ENCODE results near the gene TCF23. TPM values are rescaled to one million over a fixed set of nuclear protein-coding genes. Genes with fewer than 3 reads are reported as not detected.

TCF23 gene
- total and polyA plus RNA-seq, 12 donors: 0.05 to 0.21 (median 0.08) TPM; not detected in 2

DNA sequence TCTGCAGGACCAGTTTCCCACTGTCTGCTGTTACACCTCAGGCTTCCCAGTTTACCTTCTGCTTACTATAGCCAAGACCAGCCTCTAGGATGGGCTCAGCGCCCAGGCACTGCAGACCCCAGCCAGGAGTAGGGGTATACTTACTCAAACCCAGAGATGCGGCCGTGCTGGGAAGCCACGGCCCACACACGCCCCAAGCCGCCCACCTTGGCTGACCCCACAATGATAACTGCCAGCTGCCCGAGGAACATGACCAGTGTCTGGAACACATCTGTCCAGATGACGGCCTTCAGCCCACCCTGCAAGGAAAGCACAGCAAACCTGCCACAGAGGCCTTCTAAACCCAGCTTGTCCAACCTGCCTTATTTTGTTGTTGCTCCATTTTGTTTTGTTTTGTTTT lies 56.4 kb downstream of the TCF23 start:
- peaks cover 0 to 97% (median 20%) of the 10 kb centered on the region in 9 donors for H3K36me3 ChIP-seq
- no peak for ATAC-seq
- 74 to 77% methylated on average over 8 of the region's 8 CpGs for WGBS, 2 donors

DNA sequence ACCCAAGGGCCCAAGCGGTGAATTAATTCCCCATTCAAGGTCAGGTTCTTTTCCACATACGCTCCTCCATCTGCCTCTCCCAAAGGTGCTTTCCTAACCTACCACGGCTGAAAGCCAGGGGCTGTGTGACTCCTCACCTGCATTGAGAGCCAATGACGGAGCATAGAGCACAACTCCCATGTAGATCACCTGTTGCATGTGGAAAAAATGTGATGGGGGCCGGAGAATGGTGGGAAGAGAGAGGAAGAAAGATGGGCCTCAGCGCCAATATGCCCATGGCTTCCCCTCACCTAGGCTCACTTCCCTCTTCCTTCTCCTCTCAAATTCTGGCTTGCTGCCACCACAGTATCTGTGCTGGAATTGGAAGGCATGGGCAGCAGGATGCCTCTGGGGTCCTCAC lies 57.5 kb downstream of the TCF23 start:
- H3K9me3 ChIP-seq: no peaks in the 10 kb centered on the region
- H3K4me1 ChIP-seq: peaks cover 0 to 6% (median 5%) of the 10 kb centered on the region in 9 donors
- H3K27ac ChIP-seq: no peak overlapping the region
- peaks cover 0 to 87% (median 19%) of the 10 kb centered on the region in 9 donors for H3K36me3 ChIP-seq
- no peaks in the 10 kb centered on the region for H3K27me3 ChIP-seq
- 96 to 97% methylated on average over 6 of the region's 6 CpGs for WGBS, 2 donors
- no peak overlapping the region for H3K4me3 ChIP-seq
- TF ChIP-seq, protein P1, sequence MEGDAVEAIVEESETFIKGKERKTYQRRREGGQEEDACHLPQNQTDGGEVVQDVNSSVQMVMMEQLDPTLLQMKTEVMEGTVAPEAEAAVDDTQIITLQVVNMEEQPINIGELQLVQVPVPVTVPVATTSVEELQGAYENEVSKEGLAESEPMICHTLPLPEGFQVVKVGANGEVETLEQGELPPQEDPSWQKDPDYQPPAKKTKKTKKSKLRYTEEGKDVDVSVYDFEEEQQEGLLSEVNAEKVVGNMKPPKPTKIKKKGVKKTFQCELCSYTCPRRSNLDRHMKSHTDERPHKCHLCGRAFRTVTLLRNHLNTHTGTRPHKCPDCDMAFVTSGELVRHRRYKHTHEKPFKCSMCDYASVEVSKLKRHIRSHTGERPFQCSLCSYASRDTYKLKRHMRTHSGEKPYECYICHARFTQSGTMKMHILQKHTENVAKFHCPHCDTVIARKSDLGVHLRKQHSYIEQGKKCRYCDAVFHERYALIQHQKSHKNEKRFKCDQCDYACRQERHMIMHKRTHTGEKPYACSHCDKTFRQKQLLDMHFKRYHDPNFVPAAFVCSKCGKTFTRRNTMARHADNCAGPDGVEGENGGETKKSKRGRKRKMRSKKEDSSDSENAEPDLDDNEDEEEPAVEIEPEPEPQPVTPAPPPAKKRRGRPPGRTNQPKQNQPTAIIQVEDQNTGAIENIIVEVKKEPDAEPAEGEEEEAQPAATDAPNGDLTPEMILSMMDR (IDR thresholded peaks at IDR 0.05): no peak
- DNase-seq: no peak
- intact Hi-C loops (cut with DNase I): loop anchor here in 4 of 10 donors (5.0 to 10.0 kb wide), 4 partner anchors 109 to 422 kb away; partner anchors contain the start of genes CENPA (in 1 of the 4) and MAPRE3 (in 1 of the 4)
- ATAC-seq: no peak

More for the DNA sequence above, 56.4 kb downstream of the TCF23 start:
- Histone ChIP-seq H3K4me3 (no peak overlapping the region), H3K4me1 (no peaks in the 10 kb centered on the region), H3K27ac (no peak overlapping the region), H3K27me3 (no peaks in the 10 kb centered on the region), H3K9me3 (no peaks in the 10 kb centered on the region)
- no peak for DNase-seq
- intact Hi-C loops (cut with DNase I): loop anchor here in 4 of 10 donors (5.0 to 10.0 kb wide), 4 partner anchors 108 to 420 kb away; partner anchors contain the start of genes CENPA (in 1 of the 4) and MAPRE3 (in 1 of the 4)
- TF ChIP-seq, protein P1 (IDR thresholded peaks at IDR 0.05): no peak

Other genes with a start within 250 kb of the TCF23 start
- gene MAPRE3, start 178.4 kb upstream of the TCF23 start, total RNA-seq: 10 to 100 TPM; 34.9 to 62.0 (median 47.2) TPM
- 10 to 100 TPM; 23.0 to 68.8 TPM for gene MAPRE3, start 178.4 kb upstream of the TCF23 start, polyA plus RNA-seq
- gene TMEM214, start 116.0 kb upstream of the TCF23 start, total RNA-seq: 10 to 100 TPM; 24.7 to 53.4 (median 28.0) TPM
- 10 to 100 TPM; 41.5 to 48.6 TPM for gene TMEM214, start 116.0 kb upstream of the TCF23 start, polyA plus RNA-seq
- 10 to 100 TPM in 6 of 10 donors, 1 to 10 TPM in 4; 7.9 to 16.8 (median 11.7) TPM for gene AGBL5, start 97.3 kb upstream of the TCF23 start, total RNA-seq
- gene AGBL5, start 97.3 kb upstream of the TCF23 start, polyA plus RNA-seq: 1 to 10 TPM; 4.2 to 6.5 TPM
- gene OST4, start 77.3 kb upstream of the TCF23 start, total RNA-seq: 100 to 1,000 TPM; 342 to 457 (median 388) TPM
- gene OST4, start 77.3 kb upstream of the TCF23 start, polyA plus RNA-seq: 100 to 1,000 TPM; 336 to 456 TPM
- gene EMILIN1, start 70.4 kb upstream of the TCF23 start, total RNA-seq: 10 to 100 TPM in 7 of 10 donors, 1 to 10 TPM in 3; 6.8 to 53.2 (median 12.2) TPM
- gene EMILIN1, start 70.4 kb upstream of the TCF23 start, polyA plus RNA-seq: 10 to 100 TPM; 40.8 to 41.0 TPM
- gene KHK, start 62.2 kb upstream of the TCF23 start, total RNA-seq: 1 to 10 TPM in 9 of 10 donors, under 1 TPM in 1; 0.32 to 4.6 (median 2.3) TPM
- 1 to 10 TPM; 2.2 TPM for gene KHK, start 62.2 kb upstream of the TCF23 start, polyA plus RNA-seq
- 1 to 10 TPM in 3 of 10 donors, under 1 TPM in 7; 0.21 to 1.2 (median 0.68) TPM for gene CGREF1, start 29.9 kb upstream of the TCF23 start, total RNA-seq
- gene CGREF1, start 29.9 kb upstream of the TCF23 start, polyA plus RNA-seq: under 1 TPM; 0.57 to 0.73 TPM
- 1 to 10 TPM in 9 of 10 donors, under 1 TPM in 1; 0.81 to 3.5 (median 2.5) TPM for gene ABHD1, start 25.2 kb upstream of the TCF23 start, total RNA-seq
- gene ABHD1, start 25.2 kb upstream of the TCF23 start, polyA plus RNA-seq: 10 to 100 TPM in 1 of 2 donors, under 1 TPM in 1; 0.29 to 12.1 TPM
- gene PREB, start 14.4 kb upstream of the TCF23 start, total RNA-seq: 10 to 100 TPM; 41.6 to 57.2 (median 48.7) TPM
- gene PREB, start 14.4 kb upstream of the TCF23 start, polyA plus RNA-seq: 10 to 100 TPM; 60.9 to 73.7 TPM
- not detected for gene PRR30, start 9.6 kb upstream of the TCF23 start, total RNA-seq
- gene PRR30, start 9.6 kb upstream of the TCF23 start, polyA plus RNA-seq: not detected
- gene ATRAID, start 63.0 kb downstream of the TCF23 start, total RNA-seq: 100 to 1,000 TPM; 116 to 162 (median 129) TPM
- gene ATRAID, start 63.0 kb downstream of the TCF23 start, polyA plus RNA-seq: 100 to 1,000 TPM; 140 to 144 TPM
- gene SLC5A6, start 63.3 kb downstream of the TCF23 start, total RNA-seq: 10 to 100 TPM in 3 of 10 donors, 1 to 10 TPM in 7; 5.3 to 17.0 (median 8.8) TPM
- 10 to 100 TPM in 1 of 2 donors, 1 to 10 TPM in 1; 9.3 to 20.5 TPM for gene SLC5A6, start 63.3 kb downstream of the TCF23 start, polyA plus RNA-seq
- 10 to 100 TPM in 1 of 10 donors, 1 to 10 TPM in 9; 6.1 to 10.6 (median 7.2) TPM for gene CAD, start 68.4 kb downstream of the TCF23 start, total RNA-seq
- 1 to 10 TPM; 8.3 to 8.6 TPM for gene CAD, start 68.4 kb downstream of the TCF23 start, polyA plus RNA-seq
- gene SLC30A3, start 114.0 kb downstream of the TCF23 start, total RNA-seq: 10 to 100 TPM in 7 of 10 donors, 1 to 10 TPM in 3; 6.0 to 35.8 (median 10.6) TPM
- 1 to 10 TPM; 4.3 to 7.4 TPM for gene SLC30A3, start 114.0 kb downstream of the TCF23 start, polyA plus RNA-seq
- gene DNAJC5G, start 126.4 kb downstream of the TCF23 start, total RNA-seq: 1 to 10 TPM in 9 of 10 donors, under 1 TPM in 1; 0.94 to 6.0 (median 1.6) TPM
- gene DNAJC5G, start 126.4 kb downstream of the TCF23 start, polyA plus RNA-seq: 1 to 10 TPM in 1 of 2 donors, under 1 TPM in 1; 0.19 to 3.7 TPM
- gene TRIM54, start 133.4 kb downstream of the TCF23 start, total RNA-seq: 100 to 1,000 TPM; 204 to 303 (median 249) TPM
- gene TRIM54, start 133.4 kb downstream of the TCF23 start, polyA plus RNA-seq: 100 to 1,000 TPM; 131 to 568 TPM
- gene UCN, start 159.4 kb downstream of the TCF23 start, total RNA-seq: 1 to 10 TPM in 5 of 10 donors, under 1 TPM in 4, not detected in 1; 0.51 to 2.0 (median 1.1) TPM
- gene UCN, start 159.4 kb downstream of the TCF23 start, polyA plus RNA-seq: 1 to 10 TPM; 3.3 to 4.1 TPM
- gene MPV17, start 174.1 kb downstream of the TCF23 start, total RNA-seq: 10 to 100 TPM; 40.8 to 84.9 (median 66.6) TPM
- gene MPV17, start 174.1 kb downstream of the TCF23 start, polyA plus RNA-seq: 100 to 1,000 TPM in 1 of 2 donors, 10 to 100 TPM in 1; 93.9 to 220 TPM
- 10 to 100 TPM; 21.8 to 30.3 (median 23.6) TPM for gene GTF3C2, start 207.8 kb downstream of the TCF23 start, total RNA-seq
- 10 to 100 TPM; 17.6 to 29.8 TPM for gene GTF3C2, start 207.8 kb downstream of the TCF23 start, polyA plus RNA-seq
- 10 to 100 TPM; 26.4 to 47.9 (median 34.7) TPM for gene EIF2B4, start 221.3 kb downstream of the TCF23 start, total RNA-seq
- gene EIF2B4, start 221.3 kb downstream of the TCF23 start, polyA plus RNA-seq: 10 to 100 TPM; 60.4 to 70.7 TPM
- 10 to 100 TPM; 54.5 to 82.5 (median 68.8) TPM for gene SNX17, start 221.6 kb downstream of the TCF23 start, total RNA-seq
- 10 to 100 TPM; 32.4 to 79.8 TPM for gene SNX17, start 221.6 kb downstream of the TCF23 start, polyA plus RNA-seq
- 10 to 100 TPM in 1 of 10 donors, 1 to 10 TPM in 9; 4.5 to 11.5 (median 6.8) TPM for gene ZNF513, start 231.7 kb downstream of the TCF23 start, total RNA-seq
- 10 to 100 TPM; 12.6 to 15.4 TPM for gene ZNF513, start 231.7 kb downstream of the TCF23 start, polyA plus RNA-seq